Heart left ventricle (tissue), 16 donors: ENCODE results near the gene HELZ2. TPM values are rescaled to one million over a fixed set of nuclear protein-coding genes. Genes with fewer than 3 reads are reported as not detected.

ENCODE experiments used
- ATAC-seq, 4 donors: fragments of 200-7000 bp; cut with Tn5 transposase; one replicate each; pipeline ENCODE4 v1.9.1; 2020 to 2022; ENCODE audit warnings: moderate library complexity in 4 of 4, mild to moderate bottlenecking in 3 of 4, moderate number of reproducible peaks in 1 of 4
- DNase-seq, 5 donors: peaks; one replicate each; pipeline ENCODE4 v3.0.0-alpha.2; 2020
- H3K27ac ChIP-seq, 12 donors: fragments of 200-600 bp; sonication (generic) in 4 of 12; one replicate each; pipeline versions ENCODE4 v1.5.0 to v1.8.0; 2016 to 2022; ENCODE audit warnings: mild to moderate bottlenecking in 2 of 12
- H3K27me3 ChIP-seq, 9 donors: fragments of 200-600 bp; sonication (generic) in 2 of 9; one replicate each; pipeline versions ENCODE4 v1.5.1 to v1.8.0; 2016 to 2022; ENCODE audit warnings: mild to moderate bottlenecking in 3 of 9
- H3K36me3 ChIP-seq, 9 donors: fragments of 200-600 bp; sonication (generic) in 2 of 9; one replicate each; pipeline versions ENCODE4 v1.5.0 to v1.8.0; 2018 to 2022; ENCODE audit warnings: mild to moderate bottlenecking in 2 of 9
- H3K4me1 ChIP-seq, 12 donors: fragments of 200-600 bp; sonication (generic) in 4 of 12; one replicate each; pipeline versions ENCODE4 v1.5.0 to v1.8.0; 2016 to 2022; ENCODE audit warnings: mild to moderate bottlenecking in 3 of 12
- H3K4me3 ChIP-seq, 12 donors: fragments of 200-600 bp; sonication (generic) in 4 of 12; one replicate each; pipeline versions ENCODE4 v1.5.0 to v1.8.0; 2017 to 2022; ENCODE audit warnings: mild to moderate bottlenecking in 9 of 12, moderate library complexity in 4 of 12
- H3K9me3 ChIP-seq, 12 donors: fragments of 200-600 bp; sonication (generic) in 4 of 12; one replicate each; pipeline versions ENCODE4 v1.5.0 to v1.8.0; 2016 to 2022; ENCODE audit warnings: mild to moderate bottlenecking in 1 of 12
- CTCF ChIP-seq, 12 donors: fragments of 200-600 bp; sonication (generic) in 4 of 12; IDR thresholded peaks; one replicate each; pipeline versions ENCODE4 v1.5.0 to v1.8.0; 2018 to 2022; ENCODE audit warnings: antibody characterized with exemption in 12 of 12, mild to moderate bottlenecking in 5 of 12
- POLR2A ChIP-seq, 2 donors: fragments of 450-650 bp; IDR thresholded peaks; one replicate each; pipeline ENCODE4 v1.6.1; 2017; ENCODE audit warnings: antibody characterized with exemption in 2 of 2, mild to moderate bottlenecking in 2 of 2, moderate library complexity in 2 of 2
- WGBS, 4 donors: extraction: QIAGEN DNeasy Blood & Tissue Kit in 2 of 4; methylation state at CpG; one replicate each; pipeline versions ENCODE4 v1.1.5 to v1.1.7; 2013 to 2018; 5-methylcytosine and 5-hydroxymethylcytosine counted together
- intact Hi-C, 10 donors: fragments of 100-400 bp; cut with DNase I; formaldehyde crosslinking; loops; one replicate each; pipeline versions ENCODE4 v1.11.1 to v1.14.2; 2022
- polyA plus RNA-seq, 2 donors: library from polyadenylated mRNA; stranded (reverse); fragments of 200-250 nt; gene quantifications; one replicate each; pipeline ENCODE4 v1.2.3, GENCODE V29; 2013
- total RNA-seq, 9 donors: library from RNA; depleted of rRNA in 2 of 9; stranded (reverse); fragments of >200 nt in 2 of 9; fragmentation: NEBNext Ultra II Directional in 3 of 9; extraction: Animal tissue kit (Norgen Biotek cat#: 25700) in 3 of 9; gene quantifications; one replicate each; pipeline versions ENCODE4 v1.1.0 to v1.2.4, GENCODE V29; 2016 to 2023
- donor health status: ischemic (EF 13 %, LVEDD 7.1; RV severe dilation, severe dysfunction).
- donor health status: healthy with polysubstance abuse.
- donor health status: DM: no; HTN: yes; CAD: no.
- donor health status: DM: no; HTN: no; CAD: no.
- donor health status: ischemic (EF 25% LVEDD 6.9; RV normal size, moderate dysfunction).
- donor health status: ischemic (EF 25% LVEDD 5.7; RV mildly dilated, moderate dysfunction).
- donor health status: healthy.
- donor health status: DM: yes; HTN: yes; CAD: no.
- donor health status: ischemic (EF 35%, LVEDD 5.7; RV mildly dilated, moderate dysfunction).
- donor health status: nonischemic (EF 11% LVEDD 7.7; RV severe dilation, severe dysfunction).
- donor health status: DM: yes; HTN: yes; CAD: no.
- donor health status: PGD.
- donor health status: ischemic (EF 29% LVEDD 5.4; RV normal size, mild dysfunction).
- donor health status: nonischemic (EF 23%, LVEDD 6.1; RV moderate dilation, normal function).

Gene HELZ2
- total and polyA plus RNA-seq, 11 donors = 7.2 to 34.6 (median 20.2) TPM

GRCh38 chr20:63534427-63534830, 39.6 kb downstream of the HELZ2 start:
- Histone ChIP-seq H3K27ac (no peak overlapping the region), H3K27me3 (peaks cover 0 to 41% (median 2%) of the 10 kb centered on the region in 9 donors), H3K4me3 (no peak overlapping the region), H3K9me3 (no peaks in the 10 kb centered on the region), H3K36me3 (no peaks in the 10 kb centered on the region), H3K4me1 (peaks cover 0 to 28% (median 13%) of the 10 kb centered on the region in 12 donors)
- 56 to 62% (median 58%) methylated on average over 6 to 12 of the region's 12 CpGs for WGBS, 4 donors
- TF ChIP-seq POLR2A (IDR thresholded peaks at IDR 0.05) (no peak), CTCF (IDR thresholded peaks at IDR 0.05) (no peak)
- DNase-seq = peak in 3 of 5 donors; percentile 24 to 62 (median 29)
- intact Hi-C loops = loop anchor here in 2 of 10 donors (10.0 kb wide), 3 partner anchors 330 to 590 kb away; partner anchors contain the start of genes ABHD16B (in 1 of the 2) and TPD52L2 (in 1 of the 2)
- no peak for ATAC-seq

GRCh38 chr20:63533871-63534393, 40.1 kb downstream of the HELZ2 start:
- ATAC-seq = no peak
- no peaks in the 10 kb centered on the region for H3K36me3 ChIP-seq
- DNase-seq = peak in 4 of 5 donors; percentile 17 to 61 (median 24)

DNA sequence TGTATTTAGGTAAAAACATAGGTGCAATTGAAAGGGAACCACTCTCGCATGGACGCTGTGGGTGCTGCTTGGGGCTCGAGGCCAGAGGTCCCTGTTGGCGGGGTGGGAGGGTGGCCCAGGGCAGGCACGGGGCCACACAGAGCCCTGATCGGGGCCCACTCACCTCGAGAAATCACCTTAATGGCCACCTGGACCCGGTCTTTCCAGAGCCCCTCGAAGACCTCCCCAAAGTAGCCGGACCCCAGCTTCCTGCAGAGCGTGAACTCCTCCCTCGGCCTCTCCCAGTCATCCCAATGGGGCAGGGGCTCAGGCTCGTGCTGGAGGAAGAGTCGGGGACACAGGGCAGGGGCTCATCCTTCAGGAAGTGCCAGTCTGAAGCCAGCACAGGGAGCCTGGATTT, 40.7 kb downstream of the HELZ2 start:
- Histone ChIP-seq H3K27me3 (peaks cover 0 to 41% (median 2%) of the 10 kb centered on the region in 9 donors), H3K27ac (no peak overlapping the region), H3K4me1 (peaks cover 0 to 28% (median 12%) of the 10 kb centered on the region in 12 donors), H3K9me3 (no peaks in the 10 kb centered on the region), H3K4me3 (no peak overlapping the region), H3K36me3 (no peaks in the 10 kb centered on the region)
- TF ChIP-seq POLR2A (IDR thresholded peaks at IDR 0.05) (no peak), CTCF (IDR thresholded peaks at IDR 0.05) (no peak)
- ATAC-seq (no peak), DNase-seq (peak in 3 of 5 donors; percentile 14 to 51 (median 14))
- WGBS, 4 donors = 74 to 83% (median 77%) methylated on average over 13 to 14 of the region's 14 CpGs
- intact Hi-C loops = loop anchor here in 2 of 10 donors (10.0 kb wide), 3 partner anchors 331 to 591 kb away; partner anchors contain the start of genes ABHD16B (in 1 of the 2) and TPD52L2 (in 1 of the 2)

More at GRCh38 chr20:63533871-63534393, 40.1 kb downstream of the HELZ2 start:
- Histone ChIP-seq H3K4me1 (peaks cover 0 to 28% (median 13%) of the 10 kb centered on the region in 12 donors), H3K27me3 (peaks cover 0 to 41% (median 2%) of the 10 kb centered on the region in 9 donors), H3K4me3 (no peak overlapping the region), H3K9me3 (no peaks in the 10 kb centered on the region), H3K27ac (no peak overlapping the region)
- TF ChIP-seq POLR2A (IDR thresholded peaks at IDR 0.05) = no peak
- TF ChIP-seq CTCF (IDR thresholded peaks at IDR 0.05) = no peak
- intact Hi-C loops = loop anchor here in 2 of 10 donors (10.0 kb wide), 3 partner anchors 331 to 591 kb away; partner anchors contain the start of genes ABHD16B (in 1 of the 2) and TPD52L2 (in 1 of the 2)
- 66 to 80% (median 73%) methylated on average over 6 to 28 of the region's 28 CpGs for WGBS, 4 donors

GRCh38 chr20:63532449-63532971, 41.5 kb downstream of the HELZ2 start:
- peaks cover 0 to 22% (median 4%) of the 10 kb centered on the region in 12 donors for H3K4me1 ChIP-seq
- H3K9me3 ChIP-seq = no peaks in the 10 kb centered on the region
- H3K27me3 ChIP-seq = peaks cover 0 to 38% (median 2%) of the 10 kb centered on the region in 9 donors
- 73 to 85% (median 79%) methylated on average over 14 to 24 of the region's 24 CpGs for WGBS, 4 donors
- intact Hi-C loops = loop anchor here in 2 of 10 donors (10.0 kb wide), 3 partner anchors 332 to 592 kb away; partner anchors contain the start of genes ABHD16B (in 1 of the 2) and TPD52L2 (in 1 of the 2)
- ATAC-seq (no peak), DNase-seq (peak in 3 of 5 donors; percentile 15 to 58 (median 18))
- H3K36me3 ChIP-seq = no peaks in the 10 kb centered on the region
- TF ChIP-seq POLR2A (IDR thresholded peaks at IDR 0.05) = no peak
- no peak for TF ChIP-seq CTCF (IDR thresholded peaks at IDR 0.05)
- no peak overlapping the region for H3K4me3 ChIP-seq
- H3K27ac ChIP-seq = no peak overlapping the region
